ENCODE data around the gene SASH1.
"Not testable (repeated sequence)": the region's sequence is repeated elsewhere in the genome, so short reads cannot be mapped to it uniquely, and the experiment has no call there.

Gene SASH1

GRCh38 chr6:148328876-148329555 lies 13.6 kb upstream of the SASH1 start:
- no peak for DNase-seq (ENCODE audit: low read depth, low spot score)

GRCh38 chr6:148329596-148330381 lies 12.8 kb upstream of the SASH1 start:
- no peak for DNase-seq (ENCODE audit: low read depth, low spot score)

- no peak for DNase-seq (ENCODE audit: low read depth, low spot score)
Measured at GRCh38 chr6:148332088-148332487, 10.6 kb upstream of the SASH1 start.

- DNase-seq (ENCODE audit: low read depth, low spot score), result no peak
Measured at GRCh38 chr6:148336901-148337300, 5.7 kb upstream of the SASH1 start.

- DNase-seq (ENCODE audit: low read depth, low spot score), result no peak
Measured at GRCh38 chr6:148339766-148340165, 2.9 kb upstream of the SASH1 start.

- DNase-seq (ENCODE audit: low read depth, low spot score), result no peak
Measured at GRCh38 chr6:148340586-148341297, 1.9 kb upstream of the SASH1 start.

- DNase-seq (ENCODE audit: low read depth, low spot score), result no peak
Measured at GRCh38 chr6:148342100-148342349, 613 bp upstream of the SASH1 start.

- DNase-seq (ENCODE audit: low read depth, low spot score), result no peak
Measured at GRCh38 chr6:148343047-148343782, 577 bp downstream of the SASH1 start.

- DNase-seq (ENCODE audit: low read depth, low spot score), result no peak
Measured at GRCh38 chr6:148345176-148345575, 2.5 kb downstream of the SASH1 start.

GRCh38 chr6:148345578-148345977 lies 2.9 kb downstream of the SASH1 start:
- no peak for DNase-seq (ENCODE audit: low read depth, low spot score)

- DNase-seq (ENCODE audit: low read depth, low spot score), result no peak
Measured at GRCh38 chr6:148346681-148347440, 4.2 kb downstream of the SASH1 start.

- DNase-seq (ENCODE audit: low read depth, low spot score), result no peak
Measured at GRCh38 chr6:148347441-148348054, 4.9 kb downstream of the SASH1 start.

GRCh38 chr6:148348335-148348734 lies 5.7 kb downstream of the SASH1 start:
- no peak for DNase-seq (ENCODE audit: low read depth, low spot score)

- no peak for DNase-seq (ENCODE audit: low read depth, low spot score)
Measured at GRCh38 chr6:148348778-148349177, 6.1 kb downstream of the SASH1 start.

GRCh38 chr6:148349466-148349865 lies 6.8 kb downstream of the SASH1 start:
- no peak for DNase-seq (ENCODE audit: low read depth, low spot score)

GRCh38 chr6:148351309-148351708 lies 8.7 kb downstream of the SASH1 start:
- no peak for DNase-seq (ENCODE audit: low read depth, low spot score)

GRCh38 chr6:148352421-148352820 lies 9.8 kb downstream of the SASH1 start:
- DNase-seq (ENCODE audit: low read depth, low spot score), result not testable (repeated sequence)

- no peak for DNase-seq (ENCODE audit: low read depth, low spot score)
Measured at GRCh38 chr6:148358196-148358785, 15.7 kb downstream of the SASH1 start.

GRCh38 chr6:148359228-148359627 lies 16.6 kb downstream of the SASH1 start:
- no peak for DNase-seq (ENCODE audit: low read depth, low spot score)

GRCh38 chr6:148364056-148364824 lies 21.6 kb downstream of the SASH1 start:
- DNase-seq (ENCODE audit: low read depth, low spot score), result no peak

Data from activated naive CD8-positive, alpha-beta T cell treated with anti-CD3 and anti-CD28 coated beads, Interleukin-2, amount 50 U/mL, for 16 hours (primary cell).